ENCODE measurements around the gene RALA. TPM values are rescaled to one million over a fixed set of nuclear protein-coding genes. Genes with fewer than 3 reads are reported as not detected.

Gene RALA
- polyA plus RNA-seq (ENCODE audit: low read depth in 6 of 6), result 10 to 100 TPM; 28.2 to 52.2 (median 40.2) TPM

- peak within 1 kb of the TSS; percentile 91 to 99 (median 96) for H3K4me3 Mint-ChIP-seq
- H3K4me1 Mint-ChIP-seq, result peaks cover 38 to 47% (median 40%) of the 10 kb centered on the region in 3 donors
- DNase-seq (peak; percentile 83), ATAC-seq (ENCODE audit: low read depth in 2 of 2) (peak; percentile 87 to 89)
- H3K9me3 Mint-ChIP-seq, result no peaks in the 10 kb centered on the region
- H3K36me3 Mint-ChIP-seq, result no peaks in the 10 kb centered on the region
- H3K27ac Mint-ChIP-seq, result peak within 1 kb of the TSS; percentile 96 to 100 (median 98)
- H3K27me3 Mint-ChIP-seq, result no peaks in the 10 kb centered on the region
These were observed at the start of gene RALA for GRCh38 chr7:39623047-39623731. RALA (plus strand) TSS chr7:39623572; CDS start chr7:39686668, 63,096 bp downstream.

GRCh38 chr7:39574673-39575349 lies 48.6 kb upstream of the RALA start:
- no peaks in the 10 kb centered on the region for H3K4me1 Mint-ChIP-seq
- H3K4me3 Mint-ChIP-seq, result no peak overlapping the region
- no peaks in the 10 kb centered on the region for H3K9me3 Mint-ChIP-seq
- no peak overlapping the region for H3K27ac Mint-ChIP-seq
- DNase-seq (no peak), ATAC-seq (ENCODE audit: low read depth in 2 of 2) (no peak)
- H3K27me3 Mint-ChIP-seq, result no peaks in the 10 kb centered on the region
- H3K36me3 Mint-ChIP-seq, result peaks cover 0 to 6% of the 10 kb centered on the region in 2 donors

GRCh38 chr7:39577229-39577874 lies 46.0 kb upstream of the RALA start:
- DNase-seq (no peak), ATAC-seq (ENCODE audit: low read depth in 2 of 2) (no peak)
- no peak overlapping the region for H3K4me3 Mint-ChIP-seq
- H3K27me3 Mint-ChIP-seq, result no peaks in the 10 kb centered on the region
- H3K36me3 Mint-ChIP-seq, result peaks cover 0 to 6% of the 10 kb centered on the region in 2 donors
- no peak overlapping the region for H3K27ac Mint-ChIP-seq
- H3K9me3 Mint-ChIP-seq, result no peaks in the 10 kb centered on the region
- no peaks in the 10 kb centered on the region for H3K4me1 Mint-ChIP-seq

- DNase-seq (peak; percentile 62), ATAC-seq (ENCODE audit: low read depth in 2 of 2) (peak; percentile 91 to 98)
- H3K27ac Mint-ChIP-seq, result peak overlapping the region in 1 of 6 donors; percentile 7
- no peaks in the 10 kb centered on the region for H3K36me3 Mint-ChIP-seq
- no peak overlapping the region for H3K4me3 Mint-ChIP-seq
- H3K4me1 Mint-ChIP-seq, result no peaks in the 10 kb centered on the region
- H3K9me3 Mint-ChIP-seq, result no peaks in the 10 kb centered on the region
- no peaks in the 10 kb centered on the region for H3K27me3 Mint-ChIP-seq
These were observed 43.1 kb upstream of the RALA start for GRCh38 chr7:39580149-39580874.

- no peak for ATAC-seq (ENCODE audit: low read depth in 2 of 2)
These were observed 40.8 kb upstream of the RALA start for GRCh38 chr7:39582536-39582935.

GRCh38 chr7:39583539-39583938 lies 39.8 kb upstream of the RALA start:
- no peaks in the 10 kb centered on the region for H3K36me3 Mint-ChIP-seq
- no peaks in the 10 kb centered on the region for H3K27me3 Mint-ChIP-seq
- H3K4me3 Mint-ChIP-seq, result no peak overlapping the region
- H3K4me1 Mint-ChIP-seq, result no peaks in the 10 kb centered on the region
- no peak for ATAC-seq (ENCODE audit: low read depth in 2 of 2)
- no peak for DNase-seq
- H3K9me3 Mint-ChIP-seq, result no peaks in the 10 kb centered on the region
- no peak overlapping the region for H3K27ac Mint-ChIP-seq

More at GRCh38 chr7:39582536-39582935, 40.8 kb upstream of the RALA start:
- Mint-ChIP-seq H3K4me1 (no peaks in the 10 kb centered on the region), H3K27me3 (no peaks in the 10 kb centered on the region), H3K9me3 (no peaks in the 10 kb centered on the region), H3K36me3 (no peaks in the 10 kb centered on the region), H3K27ac (peak overlapping the region in 1 of 6 donors; percentile 89), H3K4me3 (no peak overlapping the region)
- DNase-seq, result no peak

- peaks cover 0 to 5% (median 0%) of the 10 kb centered on the region in 3 donors for H3K27me3 Mint-ChIP-seq
- H3K4me3 Mint-ChIP-seq, result no peak overlapping the region
- ATAC-seq (ENCODE audit: low read depth in 2 of 2), result no peak
- H3K36me3 Mint-ChIP-seq, result no peaks in the 10 kb centered on the region
- no peak for DNase-seq
- H3K27ac Mint-ChIP-seq, result no peak overlapping the region
- no peaks in the 10 kb centered on the region for H3K9me3 Mint-ChIP-seq
- no peaks in the 10 kb centered on the region for H3K4me1 Mint-ChIP-seq
These were observed 36.0 kb upstream of the RALA start for GRCh38 chr7:39587393-39587792.

GRCh38 chr7:39588416-39588815 lies 35.0 kb upstream of the RALA start:
- no peak overlapping the region for H3K4me3 Mint-ChIP-seq
- H3K9me3 Mint-ChIP-seq, result no peaks in the 10 kb centered on the region
- no peaks in the 10 kb centered on the region for H3K4me1 Mint-ChIP-seq
- peak overlapping the region in 1 of 6 donors; percentile 81 for H3K27ac Mint-ChIP-seq
- DNase-seq, result no peak
- no peak for ATAC-seq (ENCODE audit: low read depth in 2 of 2)
- H3K27me3 Mint-ChIP-seq, result peaks cover 0 to 5% (median 0%) of the 10 kb centered on the region in 3 donors
- no peaks in the 10 kb centered on the region for H3K36me3 Mint-ChIP-seq

- Mint-ChIP-seq H3K36me3 (no peaks in the 10 kb centered on the region), H3K4me3 (no peak overlapping the region), H3K27me3 (peaks cover 0 to 5% (median 0%) of the 10 kb centered on the region in 3 donors), H3K9me3 (no peaks in the 10 kb centered on the region), H3K4me1 (no peaks in the 10 kb centered on the region), H3K27ac (peak overlapping the region in 1 of 6 donors; percentile 93)
- DNase-seq, result no peak
- peak; percentile 20 to 30 for ATAC-seq (ENCODE audit: low read depth in 2 of 2)
These were observed 33.9 kb upstream of the RALA start for GRCh38 chr7:39589323-39590111.

GRCh38 chr7:39592586-39592985 lies 30.8 kb upstream of the RALA start:
- Mint-ChIP-seq H3K4me1 (no peaks in the 10 kb centered on the region), H3K27ac (no peak overlapping the region), H3K4me3 (no peak overlapping the region), H3K27me3 (peaks cover 0 to 5% (median 0%) of the 10 kb centered on the region in 3 donors), H3K9me3 (no peaks in the 10 kb centered on the region), H3K36me3 (no peaks in the 10 kb centered on the region)
- ATAC-seq (ENCODE audit: low read depth in 2 of 2) (no peak), DNase-seq (no peak)

GRCh38 chr7:39594988-39595620 lies 28.3 kb upstream of the RALA start:
- no peaks in the 10 kb centered on the region for H3K36me3 Mint-ChIP-seq
- DNase-seq, result no peak
- H3K4me1 Mint-ChIP-seq, result no peaks in the 10 kb centered on the region
- H3K4me3 Mint-ChIP-seq, result no peak overlapping the region
- H3K9me3 Mint-ChIP-seq, result no peaks in the 10 kb centered on the region
- H3K27ac Mint-ChIP-seq, result no peak overlapping the region
- no peaks in the 10 kb centered on the region for H3K27me3 Mint-ChIP-seq
- no peak for ATAC-seq (ENCODE audit: low read depth in 2 of 2)

GRCh38 chr7:39602351-39602750 lies 21.0 kb upstream of the RALA start:
- H3K4me1 Mint-ChIP-seq, result peaks cover 0 to 5% (median 0%) of the 10 kb centered on the region in 3 donors
- ATAC-seq (ENCODE audit: low read depth in 2 of 2) (no peak), DNase-seq (no peak)
- no peaks in the 10 kb centered on the region for H3K9me3 Mint-ChIP-seq
- H3K4me3 Mint-ChIP-seq, result no peak overlapping the region
- H3K36me3 Mint-ChIP-seq, result no peaks in the 10 kb centered on the region
- H3K27ac Mint-ChIP-seq, result no peak overlapping the region
- no peaks in the 10 kb centered on the region for H3K27me3 Mint-ChIP-seq

Measured in naive B cell (primary cell).